Lower leg skin (tissue), 3 donors: ENCODE measurements around the gene RUFY4.

ENCODE experiments used
- POLR2A ChIP-seq, 2 donors: fragments of 450-650 bp; IDR thresholded peaks; one replicate each; pipeline ENCODE4 v1.6.1; 2016 to 2017; ENCODE audit warnings: antibody characterized with exemption in 2 of 2, mild to moderate bottlenecking in 1 of 2, moderate library complexity in 1 of 2
- TF ChIP-seq, protein P1 (sequence below), 3 donors: fragments of 450-650 bp; IDR thresholded peaks; one replicate each; pipeline ENCODE4 v1.5.1; 2016; ENCODE audit warnings: antibody characterized with exemption in 3 of 3, mild to moderate bottlenecking in 3 of 3, moderate library complexity in 2 of 3

DNA sequence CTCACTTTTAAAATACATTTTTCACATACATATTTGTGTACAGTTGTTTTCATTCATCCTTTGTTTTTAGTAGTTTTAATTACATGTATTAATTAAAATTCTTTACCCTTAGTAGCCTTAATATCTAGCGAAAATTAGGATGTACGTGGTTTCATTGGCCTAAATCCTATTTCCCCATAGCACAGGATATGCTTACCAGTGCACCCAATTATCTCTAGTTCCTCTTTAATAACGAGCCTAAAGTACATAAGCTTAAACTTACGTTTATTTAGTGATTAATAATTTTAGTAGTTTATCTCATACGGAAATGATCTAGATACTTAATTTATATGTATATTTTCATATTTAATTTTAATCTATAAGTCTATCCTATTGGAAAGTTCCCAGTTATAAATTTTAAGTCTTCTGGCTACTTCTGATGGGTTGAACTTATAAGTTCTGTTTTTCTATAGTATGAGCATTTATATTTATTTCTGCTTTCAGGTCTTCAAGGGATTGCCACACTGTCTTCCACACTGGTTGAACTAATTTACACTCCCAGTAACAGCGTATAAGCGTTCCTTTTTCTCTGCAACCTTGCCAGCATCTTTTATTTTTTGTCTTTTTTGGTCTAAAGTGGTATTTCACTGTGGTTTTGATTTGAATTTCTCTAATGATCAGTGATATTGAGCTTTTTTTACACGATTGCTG, 21.4 kb upstream of the RUFY4 start:
- TF ChIP-seq, protein P1, sequence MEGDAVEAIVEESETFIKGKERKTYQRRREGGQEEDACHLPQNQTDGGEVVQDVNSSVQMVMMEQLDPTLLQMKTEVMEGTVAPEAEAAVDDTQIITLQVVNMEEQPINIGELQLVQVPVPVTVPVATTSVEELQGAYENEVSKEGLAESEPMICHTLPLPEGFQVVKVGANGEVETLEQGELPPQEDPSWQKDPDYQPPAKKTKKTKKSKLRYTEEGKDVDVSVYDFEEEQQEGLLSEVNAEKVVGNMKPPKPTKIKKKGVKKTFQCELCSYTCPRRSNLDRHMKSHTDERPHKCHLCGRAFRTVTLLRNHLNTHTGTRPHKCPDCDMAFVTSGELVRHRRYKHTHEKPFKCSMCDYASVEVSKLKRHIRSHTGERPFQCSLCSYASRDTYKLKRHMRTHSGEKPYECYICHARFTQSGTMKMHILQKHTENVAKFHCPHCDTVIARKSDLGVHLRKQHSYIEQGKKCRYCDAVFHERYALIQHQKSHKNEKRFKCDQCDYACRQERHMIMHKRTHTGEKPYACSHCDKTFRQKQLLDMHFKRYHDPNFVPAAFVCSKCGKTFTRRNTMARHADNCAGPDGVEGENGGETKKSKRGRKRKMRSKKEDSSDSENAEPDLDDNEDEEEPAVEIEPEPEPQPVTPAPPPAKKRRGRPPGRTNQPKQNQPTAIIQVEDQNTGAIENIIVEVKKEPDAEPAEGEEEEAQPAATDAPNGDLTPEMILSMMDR (IDR thresholded peaks at IDR 0.05): no peak
- TF ChIP-seq POLR2A (IDR thresholded peaks at IDR 0.05): no peak
